ENCODE measurements around the gene ZNF770. TPM values are rescaled to one million over a fixed set of nuclear protein-coding genes. Genes with fewer than 3 reads are reported as not detected.

Gene ZNF770
- total and polyA plus RNA-seq, 9 of the 15 experiments (the other 6 are each of a cell fraction or from before 2014, with no cell fraction given) = 3.4 to 50.8 (median 40.3) TPM

- TF ChIP-seq ZBTB40 (IDR thresholded peaks at IDR 0.05) (no peak), ZBTB40 (CRISPR knock-in tag; IDR thresholded peaks at IDR 0.05) (no peak), EZH2 (IDR thresholded peaks at IDR 0.05; ENCODE audit: borderline replicate concordance, low read depth, low read length) (no peak), GATAD2A (IDR thresholded peaks at IDR 0.05) (no peak), FOS (IDR thresholded peaks at IDR 0.05; ENCODE audit: extremely low read depth, insufficient read length) (no peak), ZNF146 (CRISPR knock-in tag; IDR thresholded peaks at IDR 0.05; ENCODE audit: unreplicated experiment) (no peak)
Measured at GRCh38 chr15:34999906-35000305, 11.8 kb upstream of the ZNF770 start (continued).

All from K562 (cell line).